Osteocyte (in vitro differentiated cells): ENCODE measurements around the gene MEIOB. TPM values are rescaled to one million over a fixed set of nuclear protein-coding genes. Genes with fewer than 3 reads are reported as not detected.

Experiments used
- DNase-seq: peaks from one replicate; pipeline ENCODE4 v3.0.0; 2021; ENCODE audit warnings: mixed read lengths; ENCODE audit not compliant: unreplicated experiment; ENCODE audit errors: extremely low spot score
- H3K27ac Mint-ChIP-seq: one replicate; pipeline ENCODE4 v1.8.0; 2021; ENCODE audit warnings: mild to moderate bottlenecking, mixed read lengths; ENCODE audit not compliant: unreplicated experiment
- H3K27me3 Mint-ChIP-seq: one replicate; pipeline ENCODE4 v1.8.0; 2021; ENCODE audit warnings: mixed read lengths; ENCODE audit not compliant: unreplicated experiment
- H3K36me3 Mint-ChIP-seq: one replicate; pipeline ENCODE4 v1.8.0; 2021; ENCODE audit warnings: mixed read lengths; ENCODE audit not compliant: unreplicated experiment
- H3K4me1 Mint-ChIP-seq: one replicate; pipeline ENCODE4 v1.8.0; 2021; ENCODE audit warnings: mixed read lengths; ENCODE audit not compliant: unreplicated experiment
- H3K4me3 Mint-ChIP-seq: one replicate; pipeline ENCODE4 v1.8.0; 2021; ENCODE audit warnings: mild to moderate bottlenecking, moderate library complexity, mixed read lengths; ENCODE audit not compliant: unreplicated experiment
- H3K9me3 Mint-ChIP-seq: one replicate; pipeline ENCODE4 v1.8.0; 2021; ENCODE audit warnings: mixed read lengths; ENCODE audit not compliant: unreplicated experiment
- CTCF ChIP-seq: fragments of 200-600 bp; sonication (generic); IDR thresholded peaks from 2 replicates; pipeline ENCODE4 v1.5.0; 2021; ENCODE audit warnings: antibody characterized with exemption, mild to moderate bottlenecking, moderate library complexity
- total RNA-seq: library from RNA; stranded (reverse); gene quantifications from 2 replicates; pipeline ENCODE4 v1.2.1, GENCODE V29; 2021

The MEIOB gene
- total RNA-seq, 1 donor from 2014 or later: 1.2 TPM

- TF ChIP-seq CTCF: no peak
These were observed 43.1 kb downstream of the MEIOB start for GRCh38 chr16:1828645-1829410.

GRCh38 chr16:1826691-1827573 is 45.0 kb downstream of the MEIOB start, which contains the start of the genes FAHD1 and HAGH:
FAHD1 (plus strand) TSS chr16:1827206; CDS start chr16:1827239, 33 bp downstream.
HAGH (minus strand) TSS chr16:1826825; CDS start chr16:1826787, 38 bp downstream.
- no peaks in the 10 kb centered on the region for H3K27me3 Mint-ChIP-seq
- H3K4me3 Mint-ChIP-seq: peak within 1 kb of the TSS; percentile 91
- H3K27ac Mint-ChIP-seq: peak within 1 kb of the TSS; percentile 56
- H3K36me3 Mint-ChIP-seq: peaks cover 8% of the 10 kb centered on the region
- no peak for TF ChIP-seq CTCF
- DNase-seq: peak; percentile 98
- no peaks in the 10 kb centered on the region for H3K9me3 Mint-ChIP-seq
- H3K4me1 Mint-ChIP-seq: peaks cover 38% of the 10 kb centered on the region

More at GRCh38 chr16:1828645-1829410, 43.1 kb downstream of the MEIOB start:
- Mint-ChIP-seq H3K27ac (no peak overlapping the region), H3K4me3 (peak overlapping the region; percentile 91), H3K27me3 (no peaks in the 10 kb centered on the region), H3K9me3 (no peaks in the 10 kb centered on the region), H3K4me1 (peaks cover 40% of the 10 kb centered on the region), H3K36me3 (peaks cover 11% of the 10 kb centered on the region)
- no peak for DNase-seq

- H3K27ac Mint-ChIP-seq: peak overlapping the region; percentile 27
- peaks cover 38% of the 10 kb centered on the region for H3K4me1 Mint-ChIP-seq
- no peaks in the 10 kb centered on the region for H3K27me3 Mint-ChIP-seq
- no peak for TF ChIP-seq CTCF
- no peak for DNase-seq
- H3K9me3 Mint-ChIP-seq: no peaks in the 10 kb centered on the region
- peak overlapping the region; percentile 70 for H3K4me3 Mint-ChIP-seq
- H3K36me3 Mint-ChIP-seq: peaks cover 8% of the 10 kb centered on the region
These were observed 45.9 kb downstream of the MEIOB start for GRCh38 chr16:1825864-1826690.

- Mint-ChIP-seq H3K27ac (no peak overlapping the region), H3K9me3 (no peaks in the 10 kb centered on the region)
These were observed 46.5 kb downstream of the MEIOB start for GRCh38 chr16:1825381-1825863.

More at GRCh38 chr16:1825381-1825863, 46.5 kb downstream of the MEIOB start:
- no peak for DNase-seq
- peaks cover 8% of the 10 kb centered on the region for H3K36me3 Mint-ChIP-seq
- TF ChIP-seq CTCF: no peak
- H3K4me1 Mint-ChIP-seq: peaks cover 38% of the 10 kb centered on the region
- peak overlapping the region; percentile 70 for H3K4me3 Mint-ChIP-seq
- no peaks in the 10 kb centered on the region for H3K27me3 Mint-ChIP-seq
